Erythroblast (primary cell): Measurements from ENCODE around the gene MAPK14.

Experiments used
- GATA1 ChIP-seq: IDR thresholded peaks from 2 replicates; pipeline ENCODE4 v1.6.1; 2011; ENCODE audit warnings: low read depth, mild to moderate bottlenecking, control low read depth, low read length, moderate library complexity
- POLR2A ChIP-seq: IDR thresholded peaks from 2 replicates; pipeline ENCODE4 v1.6.1; 2011; ENCODE audit warnings: mild to moderate bottlenecking, low read length

- no peak for TF ChIP-seq POLR2A
- no peak for TF ChIP-seq GATA1
Observed at GRCh38 chr6:36071281-36071680, 43.7 kb downstream of the MAPK14 start.
